Prostate gland (tissue), 2 donors: ENCODE results near the gene SLC13A2.

Experiments
- POLR2A ChIP-seq: fragments of 450-650 bp; IDR thresholded peaks from one replicate; pipeline ENCODE4 v1.6.1; 2016; ENCODE audit warnings: antibody characterized with exemption, mild to moderate bottlenecking
- POLR2AphosphoS5 ChIP-seq: sonication (generic); formaldehyde crosslinking; IDR thresholded peaks from one replicate; pipeline ENCODE4 v1.6.1; 2017; ENCODE audit warnings: antibody characterized with exemption
- TF ChIP-seq, protein P1 (sequence below), 4 experiments: fragments of 200-600 bp in 2 of 4; fragments of 450-650 bp in 2 of 4; sonication (generic) in 2 of 4; IDR thresholded peaks; 1 replicate in 3 of 4; 2 replicates in 1 of 4; pipeline ENCODE4 v1.5.1; 2016 to 2019; ENCODE audit warnings: antibody characterized with exemption in 4 of 4, mild to moderate bottlenecking in 2 of 4, moderate library complexity in 2 of 4

DNA sequence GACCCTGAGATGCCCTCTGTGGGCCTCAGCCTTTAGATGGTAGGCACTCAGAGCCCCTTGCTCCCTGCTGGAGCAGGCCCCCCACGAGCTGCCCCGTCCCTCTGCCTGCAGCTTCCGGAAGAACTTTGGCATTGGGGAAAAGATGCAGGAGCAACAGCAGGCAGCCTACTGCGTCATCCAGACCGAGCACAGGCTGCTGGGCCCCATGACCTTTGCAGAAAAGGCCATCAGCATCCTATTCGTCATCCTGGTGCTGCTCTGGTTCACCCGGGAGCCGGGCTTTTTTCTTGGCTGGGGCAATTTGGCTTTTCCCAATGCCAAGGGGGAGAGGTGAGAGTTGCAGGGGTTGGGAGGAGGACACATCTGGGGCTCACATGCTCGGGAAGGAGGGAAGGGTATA lies 20.0 kb downstream of the SLC13A2 start:
- TF ChIP-seq, protein P1, sequence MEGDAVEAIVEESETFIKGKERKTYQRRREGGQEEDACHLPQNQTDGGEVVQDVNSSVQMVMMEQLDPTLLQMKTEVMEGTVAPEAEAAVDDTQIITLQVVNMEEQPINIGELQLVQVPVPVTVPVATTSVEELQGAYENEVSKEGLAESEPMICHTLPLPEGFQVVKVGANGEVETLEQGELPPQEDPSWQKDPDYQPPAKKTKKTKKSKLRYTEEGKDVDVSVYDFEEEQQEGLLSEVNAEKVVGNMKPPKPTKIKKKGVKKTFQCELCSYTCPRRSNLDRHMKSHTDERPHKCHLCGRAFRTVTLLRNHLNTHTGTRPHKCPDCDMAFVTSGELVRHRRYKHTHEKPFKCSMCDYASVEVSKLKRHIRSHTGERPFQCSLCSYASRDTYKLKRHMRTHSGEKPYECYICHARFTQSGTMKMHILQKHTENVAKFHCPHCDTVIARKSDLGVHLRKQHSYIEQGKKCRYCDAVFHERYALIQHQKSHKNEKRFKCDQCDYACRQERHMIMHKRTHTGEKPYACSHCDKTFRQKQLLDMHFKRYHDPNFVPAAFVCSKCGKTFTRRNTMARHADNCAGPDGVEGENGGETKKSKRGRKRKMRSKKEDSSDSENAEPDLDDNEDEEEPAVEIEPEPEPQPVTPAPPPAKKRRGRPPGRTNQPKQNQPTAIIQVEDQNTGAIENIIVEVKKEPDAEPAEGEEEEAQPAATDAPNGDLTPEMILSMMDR (IDR thresholded peaks at IDR 0.05): no peak
- TF ChIP-seq POLR2A (no peak), POLR2AphosphoS5 (no peak)
